ENCODE measurements around the gene NDUFB10.
A peak's percentile ranks its signal among the peaks of the same experiment; 100 is the strongest.
"Not testable (repeated sequence)": the region's sequence is repeated elsewhere in the genome, so short reads cannot be mapped to it uniquely, and the experiment has no call there.

The NDUFB10 gene

GRCh38 chr16:1947369-1947670 lies 12.0 kb upstream of the NDUFB10 start:
- no peak for DNase-seq

- DNase-seq = no peak
These were observed 9.8 kb upstream of the NDUFB10 start for GRCh38 chr16:1949507-1949906.

GRCh38 chr16:1950047-1950446 lies 9.3 kb upstream of the NDUFB10 start:
- DNase-seq = no peak

DNA sequence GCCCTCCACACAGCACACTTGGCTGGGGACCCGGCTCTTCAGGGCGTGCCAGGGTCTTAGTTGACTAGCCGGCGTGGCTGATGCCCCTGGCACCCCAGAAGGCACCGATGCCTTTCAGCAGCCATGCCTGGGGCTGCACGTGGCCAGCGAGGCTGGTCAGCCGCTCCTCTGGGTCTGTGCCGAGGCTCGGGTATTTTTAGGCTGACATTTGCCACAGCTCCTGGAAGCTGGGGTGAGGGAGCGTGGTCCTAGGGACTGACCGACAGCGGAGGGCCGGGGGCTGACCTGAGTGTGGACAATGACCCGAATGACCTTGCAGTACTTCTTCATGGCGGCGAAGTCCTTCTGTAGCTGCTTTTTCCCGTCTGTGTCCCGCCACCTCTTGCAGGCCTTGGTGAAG lies 8.8 kb upstream of the NDUFB10 start:
- DNase-seq = no peak

DNA sequence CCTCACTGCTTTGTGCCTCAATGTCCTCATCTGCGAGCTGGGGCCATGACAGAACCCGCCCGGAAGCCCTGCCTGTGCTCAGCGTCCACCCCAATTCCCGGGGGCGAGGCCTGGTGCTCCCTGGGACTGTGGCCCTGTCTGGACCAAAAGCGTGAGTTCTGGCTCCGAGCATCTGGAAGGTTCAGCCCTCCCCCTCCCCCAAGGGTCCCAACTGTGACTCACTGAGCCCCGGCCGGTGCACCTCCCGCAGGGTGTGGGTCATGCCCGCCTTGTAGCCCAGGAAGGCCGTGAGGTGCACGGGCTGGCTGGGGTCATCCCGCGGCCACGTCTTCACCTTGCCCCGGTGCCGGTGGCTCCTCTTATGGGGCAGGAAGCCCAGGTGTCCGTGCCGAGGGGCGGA lies 5.6 kb upstream of the NDUFB10 start:
- peak; percentile 25 for DNase-seq

GRCh38 chr16:1957434-1958142 lies 1.8 kb upstream of the NDUFB10 start:
- not testable (repeated sequence) for DNase-seq

GRCh38 chr16:1958143-1958491 lies 1.2 kb upstream of the NDUFB10 start:
- DNase-seq = peak; percentile 26

- peak; percentile 39 for DNase-seq
These were observed 546 bp upstream of the NDUFB10 start for GRCh38 chr16:1958715-1959268.

- DNase-seq = no peak
These were observed 1.6 kb downstream of the NDUFB10 start for GRCh38 chr16:1960665-1961630.

DNA sequence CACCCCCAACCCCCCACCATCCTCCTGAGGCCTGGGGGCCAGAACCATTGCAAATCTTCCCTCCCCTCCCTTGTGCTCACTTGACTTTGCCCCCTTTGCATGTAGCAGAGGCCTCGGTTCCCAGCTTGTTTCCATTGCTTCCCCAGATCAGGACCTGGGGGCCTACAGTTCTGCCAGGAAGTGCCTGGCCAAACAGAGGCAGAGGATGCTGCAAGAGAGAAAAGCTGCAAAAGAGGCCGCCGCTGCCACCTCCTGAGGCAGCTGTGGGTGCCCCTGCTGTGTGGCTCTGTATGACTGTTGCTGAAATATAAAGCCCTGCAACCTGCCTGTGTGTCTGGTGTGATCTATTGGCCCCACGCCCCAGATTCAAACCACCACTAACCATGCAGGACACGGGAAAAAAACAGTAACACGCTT lies 2.3 kb downstream of the NDUFB10 start:
- no peak for DNase-seq

DNA sequence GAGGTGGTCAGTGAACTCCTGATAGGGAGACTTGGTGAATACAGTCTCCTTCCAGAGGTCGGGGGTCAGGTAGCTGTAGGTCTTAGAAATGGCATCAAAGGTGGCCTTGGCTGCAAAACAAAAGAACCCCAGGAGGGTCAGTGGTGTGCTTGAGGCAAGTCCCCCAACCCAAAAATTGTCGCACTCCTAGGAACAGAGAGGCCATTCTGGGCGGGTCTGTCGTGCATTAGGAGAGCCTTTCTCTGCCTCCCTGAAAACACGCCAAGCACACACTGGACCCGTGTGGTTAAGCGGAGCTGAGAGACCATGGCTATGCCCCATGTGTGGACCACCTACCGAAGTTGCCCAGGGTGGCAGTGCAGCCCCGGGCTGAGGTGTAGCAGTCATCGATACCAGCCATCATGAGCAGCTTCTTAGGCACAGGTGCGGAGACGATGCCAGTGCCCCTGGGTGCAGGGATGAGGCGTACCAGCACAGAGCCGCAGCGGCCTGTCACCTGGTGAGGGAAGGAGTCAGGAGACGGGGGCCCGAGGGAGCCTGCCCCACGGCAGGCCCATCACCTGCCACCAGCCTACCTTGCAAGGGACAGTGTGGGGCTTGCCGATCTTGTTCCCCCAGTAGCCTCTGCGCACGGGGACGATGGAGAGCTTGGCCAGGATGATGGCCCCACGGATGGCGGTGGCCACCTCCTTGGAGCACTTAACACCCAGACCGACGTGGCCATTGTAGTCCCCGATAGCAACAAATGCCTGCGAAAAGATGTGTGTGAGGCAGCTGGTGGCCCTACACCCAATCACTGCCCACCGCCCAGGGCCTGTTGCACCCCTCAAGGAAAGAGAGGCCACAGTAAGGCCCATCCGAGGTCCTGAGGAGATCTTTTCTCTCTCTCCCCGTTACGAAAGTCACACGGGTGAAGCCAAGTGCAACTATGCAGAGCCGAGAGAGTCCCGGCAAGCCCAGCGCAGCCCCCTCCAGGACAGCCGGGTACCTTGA lies 3.1 kb downstream of the NDUFB10 start:
- DNase-seq = not testable (repeated sequence)

GRCh38 chr16:1963806-1964505 lies 4.6 kb downstream of the NDUFB10 start:
- DNase-seq = peak; percentile 72

DNA sequence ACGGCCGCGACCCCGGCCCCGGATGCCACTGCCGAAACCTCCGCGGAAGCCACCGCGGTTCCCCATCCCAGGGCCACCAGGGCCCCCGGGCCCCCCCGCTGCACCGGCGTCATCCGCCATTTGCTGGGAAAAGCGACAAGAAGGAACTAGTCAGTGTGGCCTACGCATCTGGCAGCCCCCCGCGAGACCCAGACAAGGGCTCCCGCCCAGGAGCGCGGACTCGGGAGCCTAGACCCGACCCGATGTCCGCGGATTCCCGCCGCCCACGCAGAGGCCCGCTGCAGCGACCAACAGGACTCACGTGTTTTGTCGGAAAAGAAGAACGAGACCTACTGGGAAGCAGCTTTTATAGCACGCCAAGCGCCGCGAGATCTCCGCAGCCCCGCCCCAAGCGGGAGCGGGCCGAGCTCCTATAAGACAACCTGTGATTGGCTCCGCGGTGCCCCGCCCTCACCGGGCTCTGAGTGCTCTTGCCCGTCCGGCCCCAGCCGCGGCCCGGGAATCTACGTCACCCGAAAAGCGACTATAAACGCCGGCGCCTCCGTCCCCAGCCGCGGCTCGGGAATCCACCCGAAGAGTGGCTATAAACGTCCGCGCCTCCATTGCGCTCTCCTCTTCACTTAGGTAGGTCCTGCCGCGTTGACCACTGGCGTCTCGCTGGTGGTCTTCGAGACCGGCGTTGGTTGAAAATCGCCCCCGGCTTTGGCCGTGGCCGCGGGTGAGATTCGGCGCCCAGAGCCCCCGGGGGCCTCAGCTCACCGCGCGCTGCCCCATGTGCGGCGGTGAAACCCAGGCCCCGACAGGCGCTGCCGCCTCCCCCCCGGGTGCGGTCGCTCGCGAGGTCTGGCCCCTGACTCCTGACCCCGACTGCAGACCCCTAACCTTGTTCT lies 5.4 kb downstream of the NDUFB10 start, which contains the start of gene RPS2:
Gene RPS2, minus strand, starts transcription at position 321 of the 890 bp plus-strand sequence. Its CDS starts 201 bp downstream, at position 120.
- peak; percentile 99 for DNase-seq

- no peak for DNase-seq
These were observed 6.2 kb downstream of the NDUFB10 start for GRCh38 chr16:1965396-1966001.

DNA sequence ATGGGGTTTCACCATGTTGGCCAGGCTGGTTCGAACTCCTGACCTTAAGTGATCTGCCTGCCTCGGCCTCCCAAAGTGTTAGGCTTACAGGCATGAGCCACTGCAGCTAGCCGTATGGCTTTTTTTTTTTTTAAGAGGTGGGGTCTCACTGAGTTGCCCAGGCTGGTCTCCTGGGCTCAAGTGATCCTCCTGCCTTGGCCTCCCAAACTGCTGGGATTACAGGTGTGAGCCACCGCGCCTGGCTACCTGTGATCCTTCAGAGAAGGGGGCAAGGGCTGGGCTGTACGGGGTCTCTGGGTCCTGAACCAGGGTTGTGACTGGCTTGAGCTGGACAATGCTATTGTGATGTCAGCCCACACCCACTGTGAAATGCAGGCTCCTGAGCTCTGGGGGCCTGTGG lies 7.1 kb downstream of the NDUFB10 start, which contains the start of gene RNF151:
Gene RNF151, plus strand, starts transcription at position 397 of the 400 bp plus-strand sequence. CDS start 26 bp downstream, outside the sequence.
- DNase-seq = no peak

GRCh38 chr16:1968146-1968953 lies 9.0 kb downstream of the NDUFB10 start:
- DNase-seq = no peak

- DNase-seq = peak; percentile 96
These were observed 12.6 kb downstream of the NDUFB10 start, which contains the start of gene TBL3 for GRCh38 chr16:1971796-1972489. TBL3 (plus strand) TSS chr16:1972053; CDS start chr16:1972165, 112 bp downstream.

GRCh38 chr16:1972490-1972877 lies 13.1 kb downstream of the NDUFB10 start:
- no peak for DNase-seq

Measured in left hindlimb (tissue), 1 donor.